A673 (cell line): ENCODE data around the gene RHBDF2.

Experiments used
- EZH2 ChIP-seq: fragments of 200-600 bp; sonication (generic); IDR thresholded peaks from 2 replicates; pipeline ENCODE4 v1.6.1; 2017; ENCODE audit warnings: borderline replicate concordance, low read depth, mild to moderate bottlenecking, mixed read lengths, antibody characterized with exemption, low read length; ENCODE audit not compliant: poor library complexity, severe bottlenecking
- TF ChIP-seq, protein P1 (sequence below): fragments of 300-800, 200-600 bp; sonication (generic); conservative IDR thresholded peaks from 2 replicates; pipeline ENCODE4 v1.5.1; 2017; ENCODE audit warnings: low read depth, mild to moderate bottlenecking, antibody characterized with exemption, low read length, moderate library complexity, mixed read lengths

DNA sequence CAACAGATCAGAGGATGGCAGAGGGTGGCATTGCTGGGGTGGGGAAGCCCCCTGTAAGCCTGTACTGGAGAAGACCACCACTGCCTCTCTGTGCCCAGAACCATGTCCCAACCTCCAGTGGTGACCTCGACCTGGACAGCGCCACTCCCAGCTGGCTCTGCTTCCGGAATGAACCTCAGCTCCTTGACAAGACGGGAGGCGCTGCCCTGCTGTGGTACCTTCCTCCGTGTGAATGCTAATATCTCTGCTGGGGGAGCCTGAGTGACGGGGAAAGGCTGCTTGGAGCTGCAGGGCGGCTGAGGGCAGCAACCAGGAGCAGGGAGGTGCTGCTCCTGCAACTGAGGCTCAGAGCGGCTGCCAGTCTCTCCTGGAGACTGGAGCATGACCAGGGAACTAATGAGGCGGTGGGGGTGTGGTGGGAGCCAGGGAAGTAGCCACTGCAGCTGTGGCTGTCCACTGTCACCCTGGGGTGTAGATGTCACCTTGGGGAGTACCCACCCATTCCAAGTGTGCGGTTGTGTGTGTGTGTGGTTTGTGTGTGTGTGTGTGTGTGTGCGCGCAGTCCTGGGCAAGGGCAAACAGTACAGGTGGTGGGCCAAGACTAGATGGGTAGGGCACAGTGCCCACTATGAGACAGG lies 44.8 kb upstream of the RHBDF2 start:
- TF ChIP-seq, protein P1, sequence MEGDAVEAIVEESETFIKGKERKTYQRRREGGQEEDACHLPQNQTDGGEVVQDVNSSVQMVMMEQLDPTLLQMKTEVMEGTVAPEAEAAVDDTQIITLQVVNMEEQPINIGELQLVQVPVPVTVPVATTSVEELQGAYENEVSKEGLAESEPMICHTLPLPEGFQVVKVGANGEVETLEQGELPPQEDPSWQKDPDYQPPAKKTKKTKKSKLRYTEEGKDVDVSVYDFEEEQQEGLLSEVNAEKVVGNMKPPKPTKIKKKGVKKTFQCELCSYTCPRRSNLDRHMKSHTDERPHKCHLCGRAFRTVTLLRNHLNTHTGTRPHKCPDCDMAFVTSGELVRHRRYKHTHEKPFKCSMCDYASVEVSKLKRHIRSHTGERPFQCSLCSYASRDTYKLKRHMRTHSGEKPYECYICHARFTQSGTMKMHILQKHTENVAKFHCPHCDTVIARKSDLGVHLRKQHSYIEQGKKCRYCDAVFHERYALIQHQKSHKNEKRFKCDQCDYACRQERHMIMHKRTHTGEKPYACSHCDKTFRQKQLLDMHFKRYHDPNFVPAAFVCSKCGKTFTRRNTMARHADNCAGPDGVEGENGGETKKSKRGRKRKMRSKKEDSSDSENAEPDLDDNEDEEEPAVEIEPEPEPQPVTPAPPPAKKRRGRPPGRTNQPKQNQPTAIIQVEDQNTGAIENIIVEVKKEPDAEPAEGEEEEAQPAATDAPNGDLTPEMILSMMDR = no peak
- TF ChIP-seq EZH2 = no peak
